Lower leg skin (tissue), 4 donors: ENCODE measurements around the gene RERE. TPM values are rescaled to one million over a fixed set of nuclear protein-coding genes. Genes with fewer than 3 reads are reported as not detected.
A peak's percentile ranks its signal among the peaks of the same experiment; 100 is the strongest.

ENCODE experiments used
- DNase-seq, 2 donors: peaks; one replicate each; pipeline ENCODE4 v3.0.0-alpha.2; 2019; ENCODE audit warnings: low spot score in 2 of 2
- H3K4me3 ChIP-seq: fragments of 200-600 bp; sonication (generic); 2 replicates; pipeline ENCODE4 v1.5.1; 2017; ENCODE audit warnings: mild to moderate bottlenecking, low read depth; ENCODE audit not compliant: poor library complexity, severe bottlenecking
- CTCF ChIP-seq, 3 donors: fragments of 450-650 bp; IDR thresholded peaks; one replicate each; pipeline ENCODE4 v1.5.1; 2016; ENCODE audit warnings: antibody characterized with exemption in 3 of 3, mild to moderate bottlenecking in 3 of 3, moderate library complexity in 2 of 3
- POLR2A ChIP-seq, 2 donors: fragments of 450-650 bp; IDR thresholded peaks; one replicate each; pipeline ENCODE4 v1.6.1; 2016 to 2017; ENCODE audit warnings: antibody characterized with exemption in 2 of 2, mild to moderate bottlenecking in 1 of 2, moderate library complexity in 1 of 2
- WGBS, 2 donors: methylation state at CpG; one replicate each; pipeline ENCODE4 v1.1.5; 2018; 5-methylcytosine and 5-hydroxymethylcytosine counted together
- intact Hi-C: fragments of 100-400 bp; cut with DNase I; formaldehyde crosslinking; loops from one replicate; pipeline ENCODE4 v1.15.0; 2023; ENCODE audit warnings: low total_unique reads
- total RNA-seq, 4 donors: library from RNA; depleted of rRNA; stranded (reverse); fragments of >200 nt; gene quantifications; one replicate each; pipeline ENCODE4 v1.1.0, GENCODE V29; 2016

RERE gene
- total RNA-seq, 4 donors from 2014 or later, result 41.0 to 84.9 (median 76.8) TPM

GRCh38 chr1:8464377-8464776, 353.1 kb downstream of the RERE start:
- no peak for DNase-seq
- intact Hi-C loops, result no loop called here
- 34 to 49% methylated on average over 4 of the region's 4 CpGs for WGBS, 2 donors
- TF ChIP-seq CTCF (IDR thresholded peaks at IDR 0.05), result no peak
- H3K4me3 ChIP-seq, result no peak overlapping the region

GRCh38 chr1:8463144-8463927, 354.1 kb downstream of the RERE start:
- 22 to 23% methylated on average over 8 of the region's 8 CpGs for WGBS, 2 donors

GRCh38 chr1:8462371-8462892, 355.0 kb downstream of the RERE start:
- intact Hi-C loops, result no loop called here
- DNase-seq, result no peak
- WGBS, 2 donors, result 64 to 65% methylated on average over 13 of the region's 13 CpGs
- no peak overlapping the region for H3K4me3 ChIP-seq
- TF ChIP-seq CTCF (IDR thresholded peaks at IDR 0.05) (no peak), POLR2A (IDR thresholded peaks at IDR 0.05) (no peak)

More at GRCh38 chr1:8463144-8463927, 354.1 kb downstream of the RERE start:
- no peak overlapping the region for H3K4me3 ChIP-seq
- TF ChIP-seq POLR2A (IDR thresholded peaks at IDR 0.05), result no peak
- TF ChIP-seq CTCF (IDR thresholded peaks at IDR 0.05), result no peak
- intact Hi-C loops, result no loop called here
- peak in 1 of 2 donors; percentile 36 for DNase-seq

GRCh38 chr1:8461351-8462110, 355.9 kb downstream of the RERE start:
- intact Hi-C loops, result no loop called here
- 64 to 75% methylated on average over 5 of the region's 5 CpGs for WGBS, 2 donors

GRCh38 chr1:8460784-8461183, 356.7 kb downstream of the RERE start:
- no peak for TF ChIP-seq POLR2A (IDR thresholded peaks at IDR 0.05)
- no peak for TF ChIP-seq CTCF (IDR thresholded peaks at IDR 0.05)
- WGBS, 2 donors, result 77 to 78% methylated on average over 5 of the region's 5 CpGs
- H3K4me3 ChIP-seq, result no peak overlapping the region
- no peak for DNase-seq
- intact Hi-C loops, result no loop called here

More at GRCh38 chr1:8461351-8462110, 355.9 kb downstream of the RERE start:
- no peak overlapping the region for H3K4me3 ChIP-seq
- no peak for DNase-seq
- TF ChIP-seq CTCF (IDR thresholded peaks at IDR 0.05) (no peak), POLR2A (IDR thresholded peaks at IDR 0.05) (no peak)
